Keratinocyte (primary cell): ENCODE data around the gene RGS3. TPM values are rescaled to one million over a fixed set of nuclear protein-coding genes. Genes with fewer than 3 reads are reported as not detected.

Source experiments
- DNase-seq: peaks from one replicate; pipeline ENCODE4 v3.0.0-alpha.2; 2011; ENCODE audit warnings: low read depth, missing footprints, low spot score
- FAIRE-seq: peaks from 2 replicates; lab custom pipeline; 2011; peaks lifted over from hg19 to GRCh38; lab: Jason Lieb, UNC
- H2AFZ ChIP-seq: 2 replicates; pipeline ENCODE4 v1.6.0; 2012; ENCODE audit warnings: low read length, control low read depth, inconsistent platforms; ENCODE audit not compliant: control insufficient read depth
- H3K27ac ChIP-seq: 2 replicates; pipeline ENCODE4 v1.5.1; 2011; ENCODE audit warnings: low read length; ENCODE audit not compliant: control insufficient read depth, insufficient read depth
- H3K27me3 ChIP-seq: 3 replicates; pipeline ENCODE4 v1.6.0; 2011; ENCODE audit warnings: low read length; ENCODE audit not compliant: control insufficient read depth, insufficient read depth; ENCODE audit errors: extremely low read depth
- H3K36me3 ChIP-seq, 2 experiments: 2 replicates in 1 of 2; 3 replicates in 1 of 2; pipeline ENCODE4 v1.5.1; 2011; ENCODE audit warnings: low read length in 2 of 2, mild to moderate bottlenecking in 1 of 2; ENCODE audit not compliant: control insufficient read depth in 2 of 2, insufficient read depth in 2 of 2; ENCODE audit errors: extremely low read depth in 1 of 2
- H3K4me1 ChIP-seq: 3 replicates; pipeline ENCODE4 v1.5.1; 2011; ENCODE audit warnings: low read length; ENCODE audit not compliant: control insufficient read depth, insufficient read depth; ENCODE audit errors: extremely low read depth
- H3K4me2 ChIP-seq: 3 replicates; pipeline ENCODE4 v1.6.0; 2011; ENCODE audit warnings: low read depth, low read length; ENCODE audit not compliant: control insufficient read depth, insufficient read depth; ENCODE audit errors: extremely low read depth
- H3K4me3 ChIP-seq, 3 experiments: fragments of 200-600 bp in 1 of 3; sonication (generic) in 1 of 3; 2 replicates in 2 of 3; 3 replicates in 1 of 3; pipeline ENCODE4 v1.5.1; 2011 to 2016; ENCODE audit warnings: low read length in 3 of 3, mild to moderate bottlenecking in 3 of 3, control low read depth in 2 of 3, inconsistent platforms in 1 of 3, low read depth in 1 of 3, mixed read lengths in 1 of 3, mixed run types in 1 of 3, moderate library complexity in 1 of 3; ENCODE audit not compliant: control insufficient read depth in 2 of 3, insufficient read depth in 2 of 3; ENCODE audit errors: extremely low read depth in 1 of 3
- H3K79me2 ChIP-seq: 2 replicates; pipeline ENCODE4 v1.6.0; 2012; ENCODE audit warnings: low read length; ENCODE audit not compliant: control insufficient read depth, insufficient read depth
- H3K9ac ChIP-seq: 3 replicates; pipeline ENCODE4 v1.6.0; 2011; ENCODE audit warnings: low read length; ENCODE audit not compliant: control insufficient read depth, insufficient read depth; ENCODE audit errors: extremely low read depth
- H3K9me1 ChIP-seq: 3 replicates; pipeline ENCODE4 v1.6.0; 2011; ENCODE audit warnings: low read length; ENCODE audit not compliant: control insufficient read depth, insufficient read depth; ENCODE audit errors: extremely low read depth
- H3K9me3 ChIP-seq: 2 replicates; pipeline ENCODE4 v1.5.1; 2012; ENCODE audit warnings: low read depth, low read length; ENCODE audit not compliant: control insufficient read depth
- H4K20me1 ChIP-seq: 3 replicates; pipeline ENCODE4 v1.6.0; 2011; ENCODE audit warnings: low read length; ENCODE audit not compliant: control insufficient read depth, insufficient read depth; ENCODE audit errors: extremely low read depth
- EZH2 ChIP-seq: IDR thresholded peaks from one replicate; pipeline ENCODE4 v1.6.1; 2012; ENCODE audit warnings: inconsistent platforms, mild to moderate bottlenecking, low read length, moderate library complexity
- dilution Hi-C: fragments of 300-500 bp; cut with MboI; formaldehyde crosslinking; loops from one replicate; pipeline ENCODE4 v1.7.0; 2020; ENCODE audit warnings: low sequenced_read_pairs; ENCODE audit not compliant: extremely low pct_ligation_motif_present
- polyA plus RNA-seq, 5 experiments: library from polyadenylated mRNA; depleted of rRNA in 3 of 5; stranded (reverse) in 3 of 5; stranded (forward) in 1 of 5; unstranded in 1 of 5; fragments of >200 nt; gene quantifications; 1 replicate in 1 of 5; 2 replicates in 3 of 5; 3 replicates in 1 of 5; pipeline versions ENCODE4 v1.2.1 to v1.2.3, GENCODE V29; 2011 to 2012; ENCODE audit warnings: missing spikeins in 2 of 5, low read depth in 1 of 5, low replicate concordance in 1 of 5
- TF ChIP-seq, protein P1 (sequence below), 3 experiments: IDR thresholded peaks in 1 of 3; conservative IDR thresholded peaks in 1 of 3; optimal IDR thresholded peaks in 1 of 3; 2 replicates in 2 of 3; 3 replicates in 1 of 3; pipeline versions ENCODE3 to v1.5.1; 2011; ENCODE audit warnings: low read length in 3 of 3, mild to moderate bottlenecking in 3 of 3, moderate library complexity in 2 of 3, control low read depth in 1 of 3, inconsistent platforms in 1 of 3; ENCODE audit not compliant: insufficient read depth in 2 of 3; ENCODE audit errors: extremely low read depth in 1 of 3

The RGS3 gene
- polyA plus RNA-seq, 1 donor (not counting 4 experiments of a cell fraction or from before 2014, with no cell fraction given) = 19.6 TPM

DNA sequence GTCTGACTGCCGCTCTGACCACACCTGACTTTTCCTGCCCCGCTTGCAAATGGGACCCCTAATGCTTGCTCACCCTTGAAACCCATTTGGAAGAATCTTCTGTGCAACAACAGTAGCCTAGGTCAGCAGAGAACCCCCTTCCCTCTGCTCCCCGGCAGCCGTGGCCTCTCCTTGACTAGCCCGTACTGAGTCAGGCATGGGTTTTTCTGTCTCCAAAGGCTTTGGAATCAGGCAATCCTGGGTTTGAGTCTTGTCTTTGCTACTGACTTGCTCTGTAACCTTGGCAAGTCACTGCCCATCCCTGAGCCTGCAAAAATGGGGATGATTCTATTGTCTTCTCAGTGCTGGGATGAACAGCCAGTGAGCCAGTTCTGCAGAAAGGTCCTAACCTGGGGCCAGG is 135.4 kb downstream of the RGS3 start:
- H4K20me1 ChIP-seq = no peaks in the 10 kb centered on the region

DNA sequence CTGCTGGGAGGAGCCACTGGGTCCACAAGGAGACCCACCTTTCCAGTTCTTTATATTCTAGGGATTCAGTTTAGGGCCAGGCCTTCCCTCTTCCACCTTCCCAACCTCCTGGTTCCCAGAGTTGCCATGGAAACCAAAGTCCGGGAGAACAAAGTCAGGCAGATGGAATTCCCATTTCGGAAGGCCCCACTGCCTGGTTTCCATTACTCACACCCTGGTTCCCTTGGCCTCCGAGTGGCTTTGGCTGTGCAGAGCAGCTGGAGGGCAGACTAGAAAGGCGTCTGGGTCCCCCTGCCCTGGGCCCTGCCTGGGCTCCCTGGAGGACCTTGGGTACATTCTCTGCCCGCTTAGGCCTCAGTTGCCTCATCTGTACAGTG is 136.1 kb downstream of the RGS3 start:
- no peaks in the 10 kb centered on the region for H3K27me3 ChIP-seq
- no peak overlapping the region for H3K4me2 ChIP-seq
- dilution Hi-C loops = no loop called here
- H3K79me2 ChIP-seq = peaks cover 10% of the 10 kb centered on the region
- no peak overlapping the region for H3K4me3 ChIP-seq
- DNase-seq = no peak
- peaks cover 41% of the 10 kb centered on the region for H3K4me1 ChIP-seq
- TF ChIP-seq EZH2 = no peak
- TF ChIP-seq, protein P1, sequence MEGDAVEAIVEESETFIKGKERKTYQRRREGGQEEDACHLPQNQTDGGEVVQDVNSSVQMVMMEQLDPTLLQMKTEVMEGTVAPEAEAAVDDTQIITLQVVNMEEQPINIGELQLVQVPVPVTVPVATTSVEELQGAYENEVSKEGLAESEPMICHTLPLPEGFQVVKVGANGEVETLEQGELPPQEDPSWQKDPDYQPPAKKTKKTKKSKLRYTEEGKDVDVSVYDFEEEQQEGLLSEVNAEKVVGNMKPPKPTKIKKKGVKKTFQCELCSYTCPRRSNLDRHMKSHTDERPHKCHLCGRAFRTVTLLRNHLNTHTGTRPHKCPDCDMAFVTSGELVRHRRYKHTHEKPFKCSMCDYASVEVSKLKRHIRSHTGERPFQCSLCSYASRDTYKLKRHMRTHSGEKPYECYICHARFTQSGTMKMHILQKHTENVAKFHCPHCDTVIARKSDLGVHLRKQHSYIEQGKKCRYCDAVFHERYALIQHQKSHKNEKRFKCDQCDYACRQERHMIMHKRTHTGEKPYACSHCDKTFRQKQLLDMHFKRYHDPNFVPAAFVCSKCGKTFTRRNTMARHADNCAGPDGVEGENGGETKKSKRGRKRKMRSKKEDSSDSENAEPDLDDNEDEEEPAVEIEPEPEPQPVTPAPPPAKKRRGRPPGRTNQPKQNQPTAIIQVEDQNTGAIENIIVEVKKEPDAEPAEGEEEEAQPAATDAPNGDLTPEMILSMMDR (optimal IDR thresholded peaks at IDR 0.05 in 1 of 3, IDR thresholded peaks at IDR 0.05 in 1 of 3, conservative IDR thresholded peaks at IDR 0.05 in 1 of 3; ENCODE audit: extremely low read depth in 1 of 3, insufficient read depth in 2 of 3, low read length in 3 of 3) = no peak
- no peak overlapping the region for H3K9ac ChIP-seq
- H2AFZ ChIP-seq = no peak overlapping the region
- peaks cover 24 to 28% of the 10 kb centered on the region in 2 experiments for H3K36me3 ChIP-seq
- H3K27ac ChIP-seq = no peak overlapping the region
- FAIRE-seq = no peak
- H3K9me3 ChIP-seq = no peaks in the 10 kb centered on the region
- H4K20me1 ChIP-seq = no peaks in the 10 kb centered on the region
- peaks cover 3% of the 10 kb centered on the region for H3K9me1 ChIP-seq

More for the DNA sequence above, 135.4 kb downstream of the RGS3 start:
- Histone ChIP-seq H3K4me3 (no peak overlapping the region), H2AFZ (no peak overlapping the region), H3K4me2 (no peak overlapping the region), H3K27me3 (no peaks in the 10 kb centered on the region), H3K9me3 (no peaks in the 10 kb centered on the region), H3K9me1 (peaks cover 3% of the 10 kb centered on the region), H3K79me2 (peaks cover 15% of the 10 kb centered on the region), H3K4me1 (peaks cover 47% of the 10 kb centered on the region), H3K36me3 (peaks cover 24 to 29% of the 10 kb centered on the region in 2 experiments), H3K9ac (no peak overlapping the region), H3K27ac (no peak overlapping the region)
- dilution Hi-C loops = no loop called here
- DNase-seq = no peak
- FAIRE-seq = no peak
- TF ChIP-seq, protein P1 (optimal IDR thresholded peaks at IDR 0.05 in 1 of 3, IDR thresholded peaks at IDR 0.05 in 1 of 3, conservative IDR thresholded peaks at IDR 0.05 in 1 of 3; ENCODE audit: extremely low read depth in 1 of 3, insufficient read depth in 2 of 3, low read length in 3 of 3) = no peak
- no peak for TF ChIP-seq EZH2
